ENCODE results near the gene MAB21L3. TPM values are rescaled to one million over a fixed set of nuclear protein-coding genes. Genes with fewer than 3 reads are reported as not detected.

Gene MAB21L3
- total RNA-seq, 1 donor from 2014 or later: 11.1 TPM

DNA sequence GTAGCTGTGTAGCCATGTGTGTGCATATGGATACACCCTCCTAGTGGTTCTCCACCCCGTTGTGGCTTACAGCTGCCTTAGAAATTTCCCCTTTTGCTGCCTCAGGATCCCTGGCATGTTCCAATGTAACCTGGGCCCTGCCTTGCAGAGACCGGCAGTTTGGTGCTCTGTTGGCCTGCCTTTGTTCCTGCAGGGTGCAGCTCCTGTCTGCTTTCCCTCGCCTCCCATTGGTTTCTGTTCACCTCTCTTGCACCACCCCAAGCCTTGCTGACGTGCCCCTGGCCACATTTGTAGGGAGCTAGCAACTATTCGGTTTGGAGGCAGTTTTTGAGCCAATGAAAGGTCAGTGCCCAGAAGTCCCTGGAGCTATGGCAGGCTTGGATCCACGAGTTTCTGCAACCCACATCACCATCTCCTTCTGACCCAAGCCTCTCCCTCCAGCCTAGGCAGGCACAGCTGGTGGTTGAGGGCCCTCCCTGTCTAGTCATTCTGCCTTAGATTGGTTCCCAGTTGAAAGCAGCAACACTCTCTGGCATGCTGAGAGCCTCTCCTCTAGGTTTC is 54.9 kb downstream of the MAB21L3 start:
- DNase-seq (ENCODE audit: low read depth): no peak

DNA sequence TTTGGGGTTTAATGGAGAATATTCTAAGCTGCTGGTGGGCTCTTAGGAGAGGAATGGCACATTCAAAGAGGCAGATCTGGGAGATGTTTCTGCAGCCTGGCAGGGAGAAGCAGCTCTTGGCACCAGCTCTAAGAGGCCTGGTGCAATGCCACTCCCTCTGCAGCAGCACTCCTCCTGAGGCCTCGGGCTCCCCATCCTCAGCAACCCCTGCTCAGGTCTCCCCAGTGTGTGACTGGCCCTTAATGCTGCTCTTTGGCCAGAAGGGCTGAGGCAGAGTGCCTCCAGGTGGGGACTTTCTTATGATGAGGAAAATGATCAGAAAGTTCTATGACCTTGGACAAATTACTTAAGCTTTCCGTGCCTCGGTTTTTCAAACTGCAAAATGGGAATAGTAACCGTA is 55.5 kb downstream of the MAB21L3 start:
- no peak for DNase-seq (ENCODE audit: low read depth)

DNA sequence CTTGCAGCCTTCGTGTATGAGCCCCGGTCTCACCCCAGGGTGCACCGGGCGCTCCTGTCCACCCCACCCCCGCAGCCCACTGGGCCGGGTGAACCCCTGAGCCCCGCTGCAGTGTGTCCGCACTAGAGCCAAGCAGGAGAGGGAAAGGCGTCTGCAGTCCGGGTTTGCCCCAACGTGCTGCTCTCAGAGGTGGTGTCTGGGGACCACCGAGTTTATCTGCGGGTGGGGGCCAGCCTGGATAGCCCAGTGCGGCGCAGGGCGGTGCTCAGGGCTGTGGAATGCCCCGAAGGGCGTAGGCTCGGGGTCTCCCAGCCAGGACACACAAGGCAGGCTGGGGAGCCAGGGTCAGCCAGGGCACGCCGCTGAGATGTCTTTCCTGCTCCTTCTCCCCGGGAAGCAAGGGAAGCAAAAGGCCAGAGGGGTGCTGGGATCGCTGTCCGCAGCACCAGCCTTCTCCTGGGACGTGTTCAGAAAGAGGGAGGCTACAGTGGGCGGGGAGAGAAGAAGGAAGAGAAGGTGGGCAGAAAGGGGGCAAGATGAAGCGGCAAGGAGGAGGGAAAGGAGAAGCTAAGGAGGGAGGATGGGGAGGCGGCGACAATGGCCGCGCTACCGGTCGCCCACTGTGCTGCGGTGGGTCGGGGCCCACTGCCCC is 56.6 kb downstream of the MAB21L3 start:
- peak; percentile 25 for DNase-seq (ENCODE audit: low read depth)

DNA sequence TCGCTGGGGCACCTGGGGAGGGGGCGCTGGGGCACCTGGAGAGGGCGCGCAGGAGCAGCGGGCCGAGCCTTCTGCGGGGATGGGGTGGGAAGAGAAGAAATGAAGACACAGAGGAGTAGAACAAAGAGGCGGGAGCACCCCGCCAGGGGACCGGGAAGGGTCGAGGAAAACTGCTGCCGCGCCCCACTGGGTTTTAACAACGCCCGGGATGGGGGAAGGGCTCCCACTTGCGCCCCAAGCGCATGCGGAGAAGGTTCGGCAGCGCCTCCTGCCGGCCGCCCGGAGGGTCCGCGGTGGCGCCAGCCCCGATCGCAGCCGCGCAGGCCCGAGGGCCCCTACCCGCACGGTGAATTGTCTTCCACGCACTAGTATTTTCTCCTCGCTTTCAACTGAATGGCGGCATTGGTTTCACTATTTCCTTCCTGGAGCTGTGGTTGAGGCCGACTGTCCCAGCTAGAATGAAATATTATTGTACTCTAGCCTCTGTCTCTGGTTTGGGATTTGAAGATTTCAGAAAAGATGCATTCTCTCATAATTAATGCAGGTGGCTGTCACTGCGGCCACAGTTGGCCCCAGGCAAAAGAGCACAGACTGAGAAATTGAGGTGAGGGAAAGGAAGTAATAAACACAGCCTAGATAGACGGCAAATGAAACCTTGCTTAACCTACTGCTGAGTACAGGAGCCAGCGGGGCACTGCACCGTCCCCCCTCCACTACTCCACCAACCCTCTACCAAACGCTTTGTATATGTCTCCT is 57.3 kb downstream of the MAB21L3 start:
- peak; percentile 29 for DNase-seq (ENCODE audit: low read depth)

DNA sequence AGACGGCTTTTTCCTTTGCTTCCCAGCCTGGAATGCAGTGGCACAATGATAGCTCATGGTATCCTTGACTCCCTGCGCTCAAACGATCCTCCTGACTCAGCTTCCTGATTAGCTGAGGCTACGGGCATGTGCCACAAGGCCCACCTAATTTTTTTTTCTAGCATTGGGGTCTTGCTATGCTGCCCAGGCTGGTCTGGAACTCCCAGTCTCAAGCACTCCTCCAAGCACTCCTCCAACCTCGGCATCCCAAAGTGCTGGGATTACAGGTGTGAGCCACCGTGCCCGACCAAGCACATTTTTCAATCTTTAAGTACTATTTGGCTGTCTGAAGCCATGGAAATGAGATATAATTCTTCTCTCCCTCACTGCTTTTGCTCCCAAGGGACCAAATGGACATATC is 58.7 kb downstream of the MAB21L3 start:
- DNase-seq (ENCODE audit: low read depth): no peak

DNA sequence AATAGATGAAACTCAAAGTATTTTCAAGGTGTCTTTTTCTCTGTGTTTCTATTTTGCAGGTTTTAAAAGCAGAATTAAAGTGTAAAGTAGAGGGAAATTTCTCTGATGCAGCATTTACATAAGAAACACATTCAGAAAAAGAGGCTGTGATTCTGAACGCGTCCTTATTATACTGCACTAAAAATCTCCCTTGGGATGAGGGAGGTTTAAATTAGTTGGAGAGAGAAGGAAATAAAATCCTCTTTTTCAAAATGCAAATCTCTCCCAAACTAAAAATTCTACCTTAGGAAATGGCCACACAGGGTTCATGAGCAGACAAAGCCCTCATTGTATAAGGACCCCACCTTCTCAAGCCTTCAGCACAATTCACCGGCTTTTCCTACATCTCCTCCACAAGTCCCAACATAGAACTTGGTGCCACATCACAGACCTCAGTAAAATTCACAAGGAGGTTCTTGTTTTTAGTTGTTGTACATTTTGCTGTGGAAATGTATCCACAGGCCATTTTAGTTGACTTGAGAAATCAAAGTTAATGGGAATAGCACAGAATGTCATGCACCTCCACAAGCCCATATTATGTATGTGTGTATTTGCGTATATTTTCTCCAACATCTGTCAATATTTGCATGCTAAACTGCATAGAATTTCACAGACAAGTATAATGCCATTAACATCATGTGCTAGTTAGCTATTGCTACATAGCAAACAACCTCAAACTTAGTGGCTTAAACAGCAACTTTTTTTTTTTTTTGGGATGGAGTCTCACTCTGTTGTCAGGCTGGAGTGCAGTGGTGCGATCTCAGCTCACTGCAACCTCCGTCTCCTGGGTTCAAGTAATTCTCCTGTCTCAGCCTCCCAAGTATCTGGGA is 59.8 kb downstream of the MAB21L3 start:
- no peak for DNase-seq (ENCODE audit: low read depth)

DNA sequence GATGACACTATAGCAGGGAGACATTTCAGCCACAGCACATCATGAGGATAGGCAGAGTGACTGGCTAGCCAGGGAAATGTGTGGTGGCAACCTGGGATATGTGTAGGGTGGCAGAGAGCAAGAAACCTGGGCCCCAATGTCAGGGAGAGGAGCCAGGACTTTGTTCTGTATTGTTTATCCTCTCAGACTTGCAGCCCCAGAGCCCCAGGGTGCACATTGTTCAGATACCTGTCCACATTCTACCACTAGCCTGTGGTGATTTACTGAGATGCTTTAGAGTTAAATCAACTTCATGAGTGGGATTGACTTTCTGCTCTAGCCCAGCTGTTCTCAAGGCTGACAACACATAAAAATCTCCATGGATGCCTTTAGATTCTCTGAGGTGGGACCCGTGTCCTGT is 61.5 kb downstream of the MAB21L3 start:
- no peak for DNase-seq (ENCODE audit: low read depth)

DNA sequence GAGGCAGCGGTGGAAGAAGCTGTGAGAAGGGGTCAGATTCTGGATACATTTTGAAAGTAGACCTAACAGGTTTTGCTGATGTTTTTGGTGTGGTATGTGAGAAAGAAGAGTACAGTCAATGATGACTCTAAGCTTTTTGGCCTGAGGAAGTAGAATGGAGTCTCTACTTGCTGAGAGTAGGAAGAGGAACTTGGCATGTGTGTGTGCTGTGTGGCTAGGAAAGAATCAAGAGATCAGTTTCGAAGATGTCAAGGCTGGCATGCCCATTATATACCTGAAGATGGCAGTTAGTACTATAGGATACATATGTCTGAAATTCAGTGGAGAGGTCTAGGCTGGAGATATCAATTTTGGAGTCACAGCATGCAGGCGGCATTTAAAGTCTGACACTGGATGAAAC is 64.4 kb downstream of the MAB21L3 start:
- DNase-seq (ENCODE audit: low read depth): no peak

DNA sequence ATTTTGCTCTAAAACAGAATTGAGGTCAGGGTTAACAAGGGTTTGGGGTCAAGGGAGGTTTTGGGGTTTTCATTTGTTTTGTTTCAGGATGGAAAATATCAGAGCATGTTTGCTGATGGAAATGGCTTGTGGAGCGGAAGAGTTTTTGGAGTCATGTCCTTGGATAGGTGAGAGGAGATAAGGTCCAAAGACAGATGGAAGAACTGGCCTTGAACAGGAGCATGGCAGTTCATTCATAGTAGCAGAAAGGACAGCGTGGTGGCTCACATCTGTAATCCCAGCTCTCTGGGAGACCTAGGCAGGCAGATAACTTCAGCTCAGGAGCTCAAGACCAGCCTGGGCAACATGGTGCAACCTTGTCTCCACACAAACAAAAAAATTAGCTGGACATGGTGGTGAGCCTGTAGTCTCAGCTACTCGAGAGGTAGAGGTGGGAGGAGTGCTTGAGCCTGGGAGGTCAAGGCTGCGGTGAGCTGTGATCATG is 65.1 kb downstream of the MAB21L3 start:
- DNase-seq (ENCODE audit: low read depth): no peak

DNA sequence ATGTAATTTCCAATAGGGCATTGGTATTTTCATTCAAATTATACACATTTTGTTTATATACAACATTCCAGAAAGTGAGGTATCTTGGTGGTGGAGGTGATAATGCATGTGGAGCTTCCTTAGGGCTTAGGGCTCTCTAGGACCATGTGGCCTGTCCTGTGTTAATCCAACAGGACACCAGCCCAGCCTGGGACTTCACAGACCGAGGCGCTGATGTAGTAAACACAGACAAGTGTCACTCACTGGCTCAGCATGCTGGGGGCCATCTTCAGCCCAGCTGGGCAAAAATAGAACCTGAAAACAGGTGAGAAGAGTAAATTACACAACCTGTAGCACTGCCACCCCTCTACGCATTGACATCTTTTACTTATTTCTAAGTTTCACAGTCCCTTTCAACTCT is 66.7 kb downstream of the MAB21L3 start:
- no peak for DNase-seq (ENCODE audit: low read depth)

DNA sequence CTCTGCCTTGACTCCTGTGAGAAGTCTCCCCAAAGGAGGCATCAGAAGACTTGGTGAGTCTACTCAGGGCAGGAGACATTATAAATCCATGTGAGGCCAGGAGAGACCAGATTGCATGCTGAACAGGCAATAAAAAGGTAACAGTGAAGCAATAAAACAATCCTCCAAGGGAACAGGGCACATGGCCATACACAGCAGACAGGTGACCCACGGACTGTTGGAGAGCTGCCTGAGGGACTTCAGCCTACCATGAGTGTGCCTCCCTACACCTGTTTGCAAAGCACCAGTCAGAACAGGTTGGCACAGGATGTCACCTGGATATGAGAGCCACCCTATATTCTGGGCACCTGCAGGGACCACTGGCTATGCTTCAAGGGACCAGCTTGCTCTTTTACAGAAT is 67.6 kb downstream of the MAB21L3 start:
- no peak for DNase-seq (ENCODE audit: low read depth)

DNA sequence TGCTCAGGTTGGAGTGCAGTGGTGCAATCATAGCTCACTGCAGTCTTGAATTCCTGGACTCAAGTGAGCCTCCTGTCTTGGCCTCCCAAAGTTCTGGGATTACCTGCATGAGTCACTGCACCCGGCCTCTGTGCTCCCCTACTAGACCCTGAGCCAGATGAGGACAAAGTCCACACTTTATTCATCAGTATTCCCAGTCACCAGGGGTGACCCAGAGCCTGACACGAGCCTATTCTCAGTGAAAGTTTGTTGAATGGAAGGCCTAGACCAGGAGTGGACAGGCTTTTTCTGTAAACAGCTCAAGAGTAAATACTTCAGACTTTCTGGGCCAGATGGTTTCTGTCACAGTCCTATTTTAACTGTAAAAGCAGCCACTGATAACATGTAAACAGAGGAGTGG is 68.2 kb downstream of the MAB21L3 start:
- DNase-seq (ENCODE audit: low read depth): no peak

DNA sequence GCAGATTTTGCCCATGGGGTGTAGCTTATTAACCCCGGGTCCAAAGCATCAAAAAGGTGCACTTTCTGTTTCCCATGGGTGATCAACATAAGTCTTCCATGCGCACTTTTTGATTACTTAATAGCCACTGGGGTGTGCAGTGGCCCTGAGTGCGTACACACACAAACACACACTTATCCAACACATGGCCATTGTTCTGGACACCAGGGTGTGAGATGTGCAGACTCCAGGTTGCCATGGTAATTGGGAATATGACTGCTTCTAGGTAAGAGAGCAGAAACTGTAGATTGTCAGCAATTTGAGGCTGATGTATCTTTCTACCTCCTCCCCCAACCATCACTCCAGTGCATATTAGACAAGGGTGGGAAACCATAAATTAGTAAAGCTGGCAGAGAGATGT is 68.8 kb downstream of the MAB21L3 start:
- DNase-seq (ENCODE audit: low read depth): no peak

DNA sequence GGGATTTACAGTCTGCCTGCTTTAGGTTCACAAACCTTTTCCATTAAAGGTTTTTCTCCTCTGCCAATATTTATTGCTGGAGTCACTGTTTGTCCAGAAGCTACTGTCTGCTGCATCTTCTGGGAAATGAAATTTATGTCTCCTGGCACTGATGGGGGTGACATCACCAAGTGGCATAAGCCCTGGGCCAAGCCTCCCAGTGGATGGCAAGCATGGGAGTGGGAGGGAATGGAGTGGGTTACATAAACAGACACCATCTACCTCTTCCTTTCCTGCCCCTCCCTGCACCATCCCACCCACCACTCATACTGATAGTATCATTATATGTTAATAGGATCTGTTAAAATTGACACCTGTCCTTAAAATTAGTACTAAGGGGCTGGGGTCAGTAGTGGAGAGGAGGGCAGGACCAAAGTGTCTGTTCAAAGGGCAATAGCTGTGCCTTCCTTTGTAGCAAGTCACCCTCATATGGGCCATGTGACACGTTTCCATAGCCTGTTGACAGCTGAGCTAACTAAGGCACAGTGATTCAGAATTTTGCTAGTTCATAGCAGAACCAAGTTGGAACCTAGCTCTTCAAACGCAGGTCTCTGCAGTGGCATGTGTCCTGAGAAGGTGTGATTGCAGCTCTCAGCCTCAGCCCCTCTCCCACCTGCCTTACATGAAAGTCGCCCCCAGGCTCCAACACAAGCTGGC is 71.0 kb downstream of the MAB21L3 start:
- DNase-seq (ENCODE audit: low read depth): no peak

Other genes starting within 250 kb of the MAB21L3 start
- 3.5 and 15.7 TPM in 2 replicates for gene SLC22A15, start 134.9 kb upstream of the MAB21L3 start, total RNA-seq